Adipocyte (in vitro differentiated cells): ENCODE data around the gene RIN2.

Source experiments
- DNase-seq: peaks from one replicate; pipeline ENCODE4 v3.0.0-alpha.2; 2015; ENCODE audit warnings: low read depth
- H3K27me3 ChIP-seq: replicated peaks from 2 replicates; pipeline ENCODE4 v1.7.0; 2013; ENCODE audit warnings: mild to moderate bottlenecking, low read length, moderate library complexity; ENCODE audit not compliant: control insufficient read depth, insufficient read depth
- H3K36me3 ChIP-seq: 2 replicates; pipeline ENCODE4 v1.7.0; 2013; ENCODE audit warnings: low read length, mild to moderate bottlenecking, moderate library complexity; ENCODE audit not compliant: control insufficient read depth, insufficient read depth, severe bottlenecking
- H3K4me1 ChIP-seq: 2 replicates; pipeline ENCODE4 v1.7.0; 2013; ENCODE audit warnings: mild to moderate bottlenecking, low read length, moderate library complexity; ENCODE audit not compliant: control insufficient read depth, insufficient read depth
- H3K4me3 ChIP-seq: 2 replicates; pipeline ENCODE4 v1.7.0; 2013; ENCODE audit warnings: mild to moderate bottlenecking, low read length, moderate library complexity
- H3K9ac ChIP-seq: 2 replicates; pipeline ENCODE4 v1.7.0; 2013; ENCODE audit warnings: mild to moderate bottlenecking, low read length, moderate library complexity
- H3K9me3 ChIP-seq: 2 replicates; pipeline ENCODE4 v1.7.0; 2013; ENCODE audit warnings: mild to moderate bottlenecking, low read length, moderate library complexity; ENCODE audit not compliant: control insufficient read depth

RIN2 gene

GRCh38 chr20:19767070-19767469, 9.0 kb downstream of the RIN2 start:
- H3K9ac ChIP-seq, result no peak overlapping the region
- H3K36me3 ChIP-seq, result peaks cover 8% of the 10 kb centered on the region
- H3K4me1 ChIP-seq, result peaks cover 15% of the 10 kb centered on the region
- H3K4me3 ChIP-seq, result no peak overlapping the region
- no peaks in the 10 kb centered on the region for H3K9me3 ChIP-seq
- no peaks in the 10 kb centered on the region for H3K27me3 ChIP-seq
- no peak for DNase-seq

DNA sequence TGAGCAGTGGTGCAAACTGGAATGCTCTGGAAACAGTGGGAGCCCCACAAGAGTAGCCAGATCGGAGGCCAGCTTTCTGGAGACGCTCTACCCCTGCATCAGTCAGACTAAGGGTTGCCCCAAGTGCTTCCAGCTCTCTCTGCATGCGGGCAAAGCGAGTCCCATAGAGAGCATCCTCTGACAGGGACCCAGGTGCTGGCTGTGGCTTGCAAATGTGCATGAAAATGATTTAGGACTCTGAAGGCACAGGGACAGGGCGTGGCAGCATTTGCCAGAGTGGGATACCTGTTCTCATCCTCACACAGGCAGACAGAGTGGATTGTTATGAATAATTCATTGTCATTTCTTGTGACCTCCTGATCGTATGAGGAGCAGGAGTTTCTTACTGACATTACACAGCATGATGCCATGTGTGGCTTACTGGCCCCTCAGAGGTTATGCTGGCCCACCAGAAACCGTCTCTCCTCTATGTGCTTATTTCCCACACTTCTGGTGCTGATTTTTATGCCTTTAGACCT, 10.3 kb downstream of the RIN2 start:
- no peak overlapping the region for H3K4me3 ChIP-seq
- no peaks in the 10 kb centered on the region for H3K9me3 ChIP-seq
- peaks cover 10% of the 10 kb centered on the region for H3K4me1 ChIP-seq

GRCh38 chr20:19769507-19769906, 11.4 kb downstream of the RIN2 start:
- peaks cover 7% of the 10 kb centered on the region for H3K4me1 ChIP-seq
- H3K36me3 ChIP-seq, result peaks cover 15% of the 10 kb centered on the region
- DNase-seq, result no peak
- no peak overlapping the region for H3K9ac ChIP-seq
- no peaks in the 10 kb centered on the region for H3K27me3 ChIP-seq
- H3K4me3 ChIP-seq, result no peak overlapping the region
- no peaks in the 10 kb centered on the region for H3K9me3 ChIP-seq

More for the DNA sequence above, 10.3 kb downstream of the RIN2 start:
- no peak overlapping the region for H3K9ac ChIP-seq
- H3K36me3 ChIP-seq, result peaks cover 15% of the 10 kb centered on the region
- DNase-seq, result no peak
- H3K27me3 ChIP-seq, result no peaks in the 10 kb centered on the region

DNA sequence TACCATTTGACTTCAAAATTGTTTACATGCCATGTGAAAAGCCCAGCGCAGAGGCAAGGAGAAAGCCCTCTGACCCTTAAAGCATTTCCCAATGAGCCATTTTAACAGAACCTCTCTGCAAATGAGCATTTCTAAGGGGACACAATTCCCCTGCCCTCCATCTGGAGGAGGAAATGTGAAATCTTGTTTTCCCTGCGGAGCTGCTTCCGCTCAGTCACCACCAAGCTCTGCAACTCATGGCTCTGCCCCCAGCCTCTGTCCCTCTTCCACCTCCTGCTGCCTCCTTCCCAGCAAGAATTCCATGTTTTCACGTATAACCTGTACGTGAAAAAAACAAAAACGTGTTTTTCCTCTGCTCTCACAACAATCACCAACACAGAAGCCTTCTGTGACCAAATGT, 12.3 kb downstream of the RIN2 start:
- DNase-seq, result no peak
- H3K4me1 ChIP-seq, result peaks cover 15% of the 10 kb centered on the region

GRCh38 chr20:19771031-19771430, 13.0 kb downstream of the RIN2 start:
- H3K4me1 ChIP-seq, result peaks cover 22% of the 10 kb centered on the region
- H3K9ac ChIP-seq, result no peak overlapping the region

More for the DNA sequence above, 12.3 kb downstream of the RIN2 start:
- H3K9me3 ChIP-seq, result no peaks in the 10 kb centered on the region
- H3K4me3 ChIP-seq, result no peak overlapping the region
- H3K9ac ChIP-seq, result no peak overlapping the region
- peaks cover 15% of the 10 kb centered on the region for H3K36me3 ChIP-seq
- H3K27me3 ChIP-seq, result no peaks in the 10 kb centered on the region

DNA sequence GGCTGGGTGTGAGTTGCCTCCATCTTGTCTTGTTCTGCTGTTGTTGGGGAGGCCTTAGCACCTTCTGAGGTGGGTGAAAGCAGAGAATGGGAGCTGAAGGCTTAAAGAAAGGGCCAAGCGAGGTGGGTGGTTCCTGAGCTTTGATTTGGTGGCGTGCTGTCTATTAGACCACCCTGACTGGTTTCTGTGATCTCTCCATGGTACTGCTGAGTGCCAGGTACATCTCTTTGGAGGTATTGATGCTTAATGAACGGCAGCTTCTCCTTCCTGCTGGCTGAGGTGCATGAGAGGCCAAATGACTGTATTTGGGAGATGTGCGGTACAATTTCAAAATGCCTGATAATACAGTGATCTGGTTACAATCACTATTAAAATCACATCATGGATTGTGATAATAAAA, 15.4 kb downstream of the RIN2 start:
- no peak overlapping the region for H3K4me3 ChIP-seq
- H3K4me1 ChIP-seq, result peaks cover 43% of the 10 kb centered on the region
- DNase-seq, result no peak
- no peaks in the 10 kb centered on the region for H3K9me3 ChIP-seq
- no peaks in the 10 kb centered on the region for H3K27me3 ChIP-seq
- H3K9ac ChIP-seq, result no peak overlapping the region
- peaks cover 15% of the 10 kb centered on the region for H3K36me3 ChIP-seq

More at GRCh38 chr20:19771031-19771430, 13.0 kb downstream of the RIN2 start:
- Histone ChIP-seq H3K9me3 (no peaks in the 10 kb centered on the region), H3K36me3 (peaks cover 15% of the 10 kb centered on the region), H3K27me3 (no peaks in the 10 kb centered on the region), H3K4me3 (no peak overlapping the region)
- DNase-seq, result no peak

GRCh38 chr20:19774135-19774933, 16.3 kb downstream of the RIN2 start:
- Histone ChIP-seq H3K36me3 (peaks cover 12% of the 10 kb centered on the region), H3K9me3 (no peaks in the 10 kb centered on the region), H3K4me3 (peak overlapping the region; percentile 14), H3K27me3 (no peaks in the 10 kb centered on the region), H3K4me1 (peaks cover 52% of the 10 kb centered on the region), H3K9ac (no peak overlapping the region)
- DNase-seq, result no peak

- Histone ChIP-seq H3K9ac (no peak overlapping the region), H3K36me3 (peaks cover 10% of the 10 kb centered on the region), H3K4me1 (peaks cover 57% of the 10 kb centered on the region), H3K27me3 (no peaks in the 10 kb centered on the region), H3K4me3 (no peak overlapping the region), H3K9me3 (no peaks in the 10 kb centered on the region)
- DNase-seq, result peak; percentile 31
Measured at GRCh38 chr20:19775353-19776253, 17.5 kb downstream of the RIN2 start.

GRCh38 chr20:19777315-19777714, 19.3 kb downstream of the RIN2 start:
- Histone ChIP-seq H3K9me3 (no peaks in the 10 kb centered on the region), H3K4me1 (peaks cover 57% of the 10 kb centered on the region), H3K4me3 (peak overlapping the region; percentile 29), H3K36me3 (peaks cover 4% of the 10 kb centered on the region), H3K27me3 (no peaks in the 10 kb centered on the region), H3K9ac (peak overlapping the region; percentile 61)
- no peak for DNase-seq

DNA sequence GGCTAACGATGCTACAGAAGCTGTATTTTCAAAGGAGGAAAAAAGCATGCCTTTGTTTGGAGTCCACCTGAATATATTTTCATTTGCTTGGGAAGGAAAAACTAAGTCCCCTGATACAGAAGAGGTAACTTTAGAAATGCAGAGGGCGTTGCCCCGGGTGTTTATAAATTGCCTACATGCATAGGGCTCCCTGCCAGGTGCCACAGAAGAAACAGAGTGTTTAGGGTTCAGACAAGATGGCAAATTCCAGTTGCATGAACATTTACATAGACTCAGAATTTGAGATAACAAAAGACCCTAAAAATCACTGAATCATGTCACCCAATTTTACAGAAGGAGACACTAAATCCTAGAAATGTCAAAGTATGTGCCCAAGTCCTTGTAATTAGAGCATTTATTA, 19.9 kb downstream of the RIN2 start:
- no peaks in the 10 kb centered on the region for H3K9me3 ChIP-seq
- H3K9ac ChIP-seq, result peak overlapping the region; percentile 61
- no peaks in the 10 kb centered on the region for H3K36me3 ChIP-seq
- peak overlapping the region; percentile 29 for H3K4me3 ChIP-seq
- H3K27me3 ChIP-seq, result no peaks in the 10 kb centered on the region
- DNase-seq, result peak; percentile 17
- H3K4me1 ChIP-seq, result peaks cover 57% of the 10 kb centered on the region

DNA sequence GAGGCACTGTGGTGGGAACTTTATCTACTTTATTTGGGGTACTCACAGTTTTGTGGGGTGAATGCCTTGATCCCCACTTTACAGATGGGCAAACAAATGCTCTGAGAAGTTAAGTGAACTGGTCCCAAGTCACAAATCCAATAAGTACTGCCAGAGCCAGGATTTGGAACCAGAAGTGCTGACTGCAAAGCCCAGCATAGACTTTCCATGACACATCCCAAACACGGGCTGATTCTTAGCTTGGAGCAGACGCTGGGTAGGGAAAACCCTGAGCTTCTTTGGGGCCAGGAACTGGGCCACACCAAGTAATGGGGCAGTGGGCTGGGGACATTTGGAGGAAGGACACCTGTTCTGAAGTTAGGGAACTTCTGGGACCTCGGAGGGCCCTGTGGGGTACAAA, 20.3 kb downstream of the RIN2 start:
- H3K27me3 ChIP-seq, result no peaks in the 10 kb centered on the region
- no peaks in the 10 kb centered on the region for H3K36me3 ChIP-seq
- no peak for DNase-seq
- H3K4me1 ChIP-seq, result peaks cover 57% of the 10 kb centered on the region
- H3K9me3 ChIP-seq, result no peaks in the 10 kb centered on the region
- no peak overlapping the region for H3K4me3 ChIP-seq
- H3K9ac ChIP-seq, result peak overlapping the region; percentile 61
